GM21786 (cell line): ENCODE measurements around the gene ABHD13.
"Not testable (repeated sequence)": the region's sequence is repeated elsewhere in the genome, so short reads cannot be mapped to it uniquely, and the experiment has no call there.

Experiments
- ATAC-seq: cut with Tn5 transposase; IDR thresholded peaks from one replicate; pipeline ENCODE4 v1.9.1; 2021; ENCODE audit not compliant: unreplicated experiment

Gene ABHD13

DNA sequence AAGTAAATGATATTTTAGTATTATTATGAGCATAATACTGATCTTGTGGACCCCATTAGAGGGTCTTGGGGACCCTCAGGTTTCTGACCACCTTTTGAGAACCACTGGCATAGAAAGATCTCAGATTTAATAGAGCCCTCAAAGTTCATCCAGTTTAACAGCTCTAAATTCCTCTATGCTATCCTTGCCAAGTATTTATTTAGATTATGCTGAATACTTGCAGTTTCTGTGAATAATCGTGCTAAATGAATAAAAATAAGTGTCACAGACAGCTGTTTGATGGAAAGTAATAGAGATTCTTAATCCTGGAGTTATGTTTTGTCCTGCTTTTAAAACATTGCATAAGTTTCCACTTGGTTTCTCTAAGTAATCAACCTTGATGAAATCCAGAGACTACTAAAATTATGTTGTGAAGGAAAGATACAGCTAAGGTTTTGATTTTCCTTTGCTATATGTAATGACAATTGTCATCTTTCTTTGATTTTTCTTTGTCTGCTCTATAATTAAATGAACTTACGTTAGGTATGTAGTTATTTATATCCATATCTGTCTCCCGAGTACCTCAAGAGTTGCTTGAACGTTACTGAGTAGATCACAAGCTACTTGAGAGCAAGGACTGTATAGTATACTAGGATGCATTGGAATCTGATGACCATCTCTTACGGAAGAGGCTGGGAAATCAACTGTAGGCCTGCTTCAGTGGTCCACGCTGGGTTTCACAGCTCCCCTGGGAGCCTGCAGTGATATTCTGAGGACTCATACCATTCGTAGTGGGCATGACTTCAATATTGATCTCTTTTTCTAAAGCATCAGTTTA lies 5.7 kb downstream of the ABHD13 start:
- no peak for ATAC-seq

- ATAC-seq = peak; percentile 41
Measured at GRCh38 chr13:108225440-108225839, 7.2 kb downstream of the ABHD13 start.

GRCh38 chr13:108226184-108226583 lies 8.0 kb downstream of the ABHD13 start:
- peak; percentile 47 for ATAC-seq

DNA sequence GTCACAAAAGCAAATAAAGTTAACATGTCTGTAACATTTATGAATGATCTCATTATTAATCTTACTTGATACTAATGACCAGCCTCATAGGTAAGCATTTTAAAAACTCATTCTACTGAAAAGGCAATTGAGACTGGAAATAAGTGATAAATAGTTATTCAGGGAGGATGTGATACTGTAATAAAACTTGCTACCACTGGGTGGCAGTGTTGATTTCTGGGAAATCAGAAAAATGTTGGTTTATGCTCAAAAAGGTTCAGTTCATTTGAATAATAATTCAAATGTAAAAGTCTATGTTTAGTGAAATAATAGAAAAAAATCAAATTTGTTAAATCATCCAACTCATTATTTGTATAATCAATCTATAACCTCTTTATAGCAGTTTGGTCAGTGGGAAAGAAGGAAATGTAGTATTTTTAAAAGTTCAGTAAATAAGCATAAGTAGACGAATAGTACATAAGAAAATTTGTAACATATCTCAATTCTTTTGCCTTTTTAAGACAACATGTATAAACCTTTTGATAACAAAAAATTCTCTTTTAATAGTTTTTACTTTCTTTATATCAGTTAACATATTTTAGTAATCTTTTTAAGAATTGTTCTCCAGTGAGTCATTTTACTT lies 9.6 kb downstream of the ABHD13 start:
- no peak for ATAC-seq

DNA sequence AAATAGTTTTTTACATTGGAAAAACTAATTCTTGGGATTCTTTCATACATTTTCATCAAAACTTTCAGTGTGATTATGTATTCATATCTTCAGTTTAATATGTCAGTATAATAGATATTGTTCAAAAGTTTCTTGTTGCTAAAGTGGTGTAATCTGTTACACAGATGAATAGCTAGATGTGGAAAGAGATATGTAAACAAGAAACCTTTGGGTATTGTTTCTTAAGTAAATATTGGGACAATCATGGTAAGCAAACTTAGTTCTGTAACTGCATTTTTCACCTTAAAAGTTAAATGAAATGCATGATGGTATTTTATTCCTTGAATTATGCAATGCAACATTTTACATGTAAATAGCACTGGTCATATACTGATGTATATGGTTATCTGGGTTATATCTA lies 12.2 kb downstream of the ABHD13 start:
- no peak for ATAC-seq

DNA sequence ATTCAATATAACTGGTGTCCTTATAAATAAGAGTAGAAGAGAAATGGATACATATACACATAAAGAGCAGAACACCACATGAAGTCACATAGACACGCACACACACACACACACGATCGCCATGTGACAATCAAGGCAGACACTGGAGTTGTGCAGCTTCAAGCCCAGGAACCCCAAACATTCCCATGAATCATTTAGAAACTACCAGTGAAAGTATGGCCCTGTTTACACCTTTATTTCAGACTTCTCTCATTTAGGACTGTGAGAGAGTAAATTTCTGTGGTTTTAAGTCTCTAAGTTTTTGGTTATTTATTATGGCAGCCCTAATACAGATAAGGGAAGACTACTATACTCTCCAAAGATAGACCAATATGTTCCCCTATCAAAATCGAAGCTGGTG lies 31.0 kb downstream of the ABHD13 start:
- no peak for ATAC-seq

- no peak for ATAC-seq
Measured at GRCh38 chr13:108257248-108257647, 39.1 kb downstream of the ABHD13 start.

- ATAC-seq = no peak
Measured at GRCh38 chr13:108263621-108264355, 45.6 kb downstream of the ABHD13 start.

- no peak for ATAC-seq
Measured at GRCh38 chr13:108266321-108266990, 48.3 kb downstream of the ABHD13 start.

- ATAC-seq = no peak
Measured at GRCh38 chr13:108267347-108267746, 49.2 kb downstream of the ABHD13 start.

DNA sequence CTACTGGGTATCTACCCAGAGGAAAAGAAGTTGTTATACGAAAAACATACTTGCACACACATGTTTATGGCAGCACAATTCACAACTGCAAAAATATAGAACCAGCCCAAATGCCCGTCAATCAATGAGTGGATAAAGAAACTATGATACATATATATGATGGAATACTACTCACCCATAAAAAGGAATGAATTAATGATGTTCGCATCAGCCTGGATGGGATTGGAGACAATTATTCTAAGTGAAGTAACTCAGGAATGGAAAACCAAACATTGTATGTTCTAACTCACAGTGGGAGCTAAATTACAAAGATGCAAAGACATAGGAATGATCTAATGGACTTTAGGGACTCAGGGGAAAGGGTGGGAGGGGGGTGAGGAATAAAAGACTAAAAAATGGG lies 49.7 kb downstream of the ABHD13 start:
- not testable (repeated sequence) for ATAC-seq

DNA sequence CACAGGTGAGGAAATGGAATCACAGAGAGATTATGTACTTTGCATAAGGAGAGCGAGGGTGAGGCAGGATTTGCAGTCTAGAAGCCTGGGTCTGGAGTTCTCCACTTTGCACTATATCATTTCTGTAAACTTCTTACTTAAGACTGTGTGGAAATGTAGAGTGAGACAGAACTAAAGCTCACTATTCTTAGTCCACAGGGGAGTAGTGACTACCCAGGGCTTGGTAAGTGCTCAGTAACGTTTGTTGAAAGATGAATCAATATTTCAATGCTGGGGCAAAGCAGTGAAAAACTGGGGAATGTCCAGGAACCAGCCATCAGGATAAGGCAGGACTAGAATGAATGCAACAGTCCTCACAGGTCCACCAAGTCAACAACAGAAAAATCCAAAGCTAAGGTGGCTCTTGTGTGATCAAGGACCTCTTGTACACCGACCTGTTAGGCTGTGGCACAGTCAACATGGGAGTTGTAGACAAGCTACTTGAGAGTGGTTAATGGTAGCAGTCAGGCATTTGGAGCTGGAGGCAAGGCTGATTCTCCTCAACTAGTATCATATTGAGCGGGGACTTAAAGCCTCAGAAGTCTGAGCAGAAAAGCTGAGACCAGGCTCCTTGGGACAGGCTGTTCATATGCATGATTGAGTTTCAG lies 50.4 kb downstream of the ABHD13 start:
- ATAC-seq = no peak

DNA sequence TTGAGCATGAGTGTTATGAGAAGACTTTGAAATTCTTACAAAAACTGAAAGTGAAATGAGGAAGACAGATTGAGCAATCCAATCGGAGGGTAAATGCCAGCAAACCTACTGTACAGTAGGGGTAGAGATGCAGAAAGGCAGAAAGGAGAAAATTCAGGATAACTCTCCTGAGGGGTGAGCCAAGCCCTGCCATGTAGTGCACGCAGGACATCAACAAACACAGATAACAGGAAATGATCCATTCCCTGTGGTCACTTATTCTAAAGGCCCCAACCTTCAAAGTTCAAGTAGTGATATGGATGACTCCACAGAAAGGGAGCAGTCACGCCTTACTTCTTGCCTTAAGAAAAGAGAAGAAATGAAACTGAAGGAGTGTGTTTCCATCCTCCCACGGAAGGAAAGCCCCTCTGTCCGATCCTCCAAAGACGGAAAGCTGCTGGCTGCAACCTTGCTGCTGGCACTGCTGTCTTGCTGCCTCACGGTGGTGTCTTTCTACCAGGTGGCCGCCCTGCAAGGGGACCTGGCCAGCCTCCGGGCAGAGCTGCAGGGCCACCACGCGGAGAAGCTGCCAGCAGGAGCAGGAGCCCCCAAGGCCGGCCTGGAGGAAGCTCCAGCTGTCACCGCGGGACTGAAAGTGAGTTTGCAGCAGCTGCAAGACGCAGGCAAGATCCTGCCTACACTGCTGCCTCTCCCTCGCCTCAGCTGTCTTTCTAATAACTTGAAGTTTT lies 51.6 kb downstream of the ABHD13 start, which contains the start of gene TNFSF13B:
Gene TNFSF13B (plus strand): TSS at position 118 of the 728 bp plus-strand sequence. CDS start 178 bp downstream, at position 296.
- ATAC-seq = peak; percentile 65

DNA sequence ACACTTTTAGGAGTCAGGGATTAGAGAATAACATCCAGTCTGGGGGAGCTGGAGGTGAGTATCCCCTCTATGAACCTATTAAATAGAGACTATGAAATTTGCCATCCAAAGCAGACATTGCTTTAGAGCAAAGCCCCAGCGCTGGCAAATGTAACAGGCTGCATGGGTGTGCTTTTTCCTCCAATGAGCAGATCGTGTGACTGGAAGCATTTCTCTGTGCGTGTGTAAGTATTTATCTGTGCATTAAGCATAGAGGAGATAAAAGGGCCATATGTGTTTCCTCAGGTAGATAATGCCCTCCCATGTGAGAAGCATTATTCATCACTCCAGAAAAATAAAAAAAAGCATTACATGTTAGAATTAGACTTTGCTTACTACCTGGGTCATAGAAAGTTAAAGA lies 52.2 kb downstream of the ABHD13 start:
- ATAC-seq = peak; percentile 6

GRCh38 chr13:108272333-108272732 lies 54.1 kb downstream of the ABHD13 start:
- no peak for ATAC-seq

DNA sequence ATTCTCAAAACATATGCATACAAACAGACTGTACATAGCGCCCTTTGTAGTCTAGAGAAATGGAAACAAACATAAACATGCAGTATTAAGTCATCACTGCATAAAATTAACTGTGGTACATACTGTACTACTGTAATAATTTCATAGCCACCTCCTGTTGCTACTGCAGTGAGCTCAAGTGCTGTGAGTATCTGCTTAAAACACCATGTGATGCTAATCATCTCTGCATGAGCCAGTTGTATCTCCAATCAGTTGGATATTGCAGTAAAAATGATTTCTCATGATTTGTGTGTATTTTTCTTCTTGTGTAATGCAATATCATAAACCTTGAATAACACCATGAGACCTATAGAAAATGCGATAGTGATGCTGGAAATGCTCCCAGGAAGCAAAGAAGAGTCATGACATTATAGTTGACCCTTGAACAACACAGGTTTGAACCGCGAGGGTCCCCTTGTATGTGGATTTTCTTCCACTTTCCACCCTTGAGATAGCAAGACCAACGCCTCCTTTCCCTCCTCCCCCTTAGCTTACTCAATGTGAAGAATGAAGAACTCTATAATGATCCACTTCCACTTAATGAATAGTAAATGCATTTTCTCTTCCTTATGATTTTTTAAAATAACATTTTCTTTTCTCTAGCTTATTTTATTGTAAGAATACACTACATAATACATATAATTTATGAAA lies 55.4 kb downstream of the ABHD13 start:
- ATAC-seq = no peak

GRCh38 chr13:108274718-108275117 lies 56.5 kb downstream of the ABHD13 start:
- ATAC-seq = no peak

GRCh38 chr13:108276060-108276459 lies 57.9 kb downstream of the ABHD13 start:
- ATAC-seq = no peak

DNA sequence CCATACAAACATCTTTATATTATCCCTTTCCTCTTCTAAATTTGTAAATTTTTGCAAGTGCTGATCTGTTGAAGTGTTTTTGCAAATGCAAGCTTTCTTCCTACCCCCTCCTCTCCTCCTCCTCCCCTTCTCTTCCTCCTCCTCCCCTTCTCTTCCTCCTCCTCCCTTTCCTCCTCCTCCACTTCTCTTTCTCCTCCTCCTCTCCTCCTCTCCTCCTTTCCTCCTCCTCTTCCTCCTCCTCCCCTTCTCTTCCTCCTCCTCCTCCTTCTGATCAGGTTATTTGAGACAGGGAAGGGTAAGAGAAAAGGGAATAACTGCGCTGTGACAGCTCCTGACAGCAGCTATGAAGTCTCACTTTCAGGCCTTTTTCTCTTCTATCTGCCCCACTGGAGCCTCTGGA lies 60.3 kb downstream of the ABHD13 start:
- ATAC-seq = no peak
